ENCODE results near the gene SNRNP35.
"Not testable (repeated sequence)": the region's sequence is repeated elsewhere in the genome, so short reads cannot be mapped to it uniquely, and the experiment has no call there.

SNRNP35 gene

DNA sequence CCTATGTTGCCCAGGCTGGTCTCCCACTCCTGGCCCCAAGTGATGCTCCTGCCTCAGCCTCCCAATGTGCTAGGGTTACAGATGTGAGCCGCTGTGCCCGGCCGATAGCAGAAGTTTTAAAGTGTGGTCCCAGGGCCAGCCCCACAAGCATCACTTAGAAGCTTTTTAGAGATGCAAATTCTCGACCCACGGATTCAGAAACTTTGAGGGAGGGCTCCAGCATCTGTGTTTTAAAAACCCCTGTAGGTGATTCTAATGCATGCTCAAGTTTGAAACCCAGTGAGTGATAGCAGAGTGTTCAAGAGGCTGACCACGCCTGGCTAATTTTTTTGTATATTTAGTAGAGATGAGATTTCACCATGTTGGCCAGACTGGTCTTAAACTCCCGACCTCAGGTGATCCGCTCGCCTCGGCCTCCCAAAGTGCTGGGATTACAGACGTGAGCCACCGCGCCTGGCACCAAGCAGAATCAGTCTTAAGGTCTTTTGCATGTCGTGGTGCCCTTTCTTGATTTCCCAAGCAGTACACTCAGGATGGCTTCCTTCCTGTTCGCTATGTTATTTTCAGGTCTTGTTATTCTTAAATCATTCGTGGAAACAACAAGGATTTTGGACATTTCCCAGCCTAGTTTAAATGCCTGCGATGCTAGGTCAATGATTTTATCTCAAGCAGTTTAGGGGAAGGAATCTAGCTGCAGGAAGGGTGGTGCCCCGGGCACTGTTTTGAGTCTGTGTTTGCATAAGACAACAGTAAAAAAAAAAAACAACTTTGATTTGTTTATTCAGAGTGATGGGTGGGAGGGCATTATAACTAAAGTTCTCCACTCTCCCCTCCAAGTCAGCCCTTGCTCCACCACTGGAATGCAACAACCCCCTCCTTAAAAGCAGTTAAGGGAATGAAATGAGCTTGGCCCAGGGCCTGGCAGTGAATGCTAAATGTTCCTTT is 12.3 kb upstream of the SNRNP35 start:
- FAIRE-seq (no peak), DNase-seq (ENCODE audit: insufficient read length, low spot score) (no peak)
- TF ChIP-seq, protein P1, sequence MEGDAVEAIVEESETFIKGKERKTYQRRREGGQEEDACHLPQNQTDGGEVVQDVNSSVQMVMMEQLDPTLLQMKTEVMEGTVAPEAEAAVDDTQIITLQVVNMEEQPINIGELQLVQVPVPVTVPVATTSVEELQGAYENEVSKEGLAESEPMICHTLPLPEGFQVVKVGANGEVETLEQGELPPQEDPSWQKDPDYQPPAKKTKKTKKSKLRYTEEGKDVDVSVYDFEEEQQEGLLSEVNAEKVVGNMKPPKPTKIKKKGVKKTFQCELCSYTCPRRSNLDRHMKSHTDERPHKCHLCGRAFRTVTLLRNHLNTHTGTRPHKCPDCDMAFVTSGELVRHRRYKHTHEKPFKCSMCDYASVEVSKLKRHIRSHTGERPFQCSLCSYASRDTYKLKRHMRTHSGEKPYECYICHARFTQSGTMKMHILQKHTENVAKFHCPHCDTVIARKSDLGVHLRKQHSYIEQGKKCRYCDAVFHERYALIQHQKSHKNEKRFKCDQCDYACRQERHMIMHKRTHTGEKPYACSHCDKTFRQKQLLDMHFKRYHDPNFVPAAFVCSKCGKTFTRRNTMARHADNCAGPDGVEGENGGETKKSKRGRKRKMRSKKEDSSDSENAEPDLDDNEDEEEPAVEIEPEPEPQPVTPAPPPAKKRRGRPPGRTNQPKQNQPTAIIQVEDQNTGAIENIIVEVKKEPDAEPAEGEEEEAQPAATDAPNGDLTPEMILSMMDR (IDR thresholded peaks at IDR 0.05; ENCODE audit: insufficient read depth, missing control alignments), result no peak

DNA sequence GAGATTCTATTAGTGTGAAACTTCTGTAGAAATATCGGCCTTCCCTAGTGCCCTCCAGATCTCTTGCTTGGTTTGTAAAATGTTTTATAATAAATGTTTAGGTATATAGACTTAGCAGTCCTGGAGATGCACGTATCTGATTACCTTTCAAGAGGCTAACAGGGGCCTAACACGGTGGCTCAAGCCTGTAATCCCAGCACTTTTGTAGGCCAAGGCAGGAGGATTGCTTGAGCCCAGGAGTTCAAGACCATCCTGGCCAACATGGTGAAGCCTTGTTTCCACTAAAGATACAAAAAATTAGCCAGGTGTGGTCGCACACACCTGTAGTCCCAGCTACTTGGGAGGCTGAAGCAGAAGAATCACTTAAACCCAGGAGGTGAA is 11.6 kb upstream of the SNRNP35 start:
- FAIRE-seq (no peak), DNase-seq (ENCODE audit: insufficient read length, low spot score) (no peak)
- TF ChIP-seq, protein P1 (IDR thresholded peaks at IDR 0.05; ENCODE audit: insufficient read depth, missing control alignments), result no peak

DNA sequence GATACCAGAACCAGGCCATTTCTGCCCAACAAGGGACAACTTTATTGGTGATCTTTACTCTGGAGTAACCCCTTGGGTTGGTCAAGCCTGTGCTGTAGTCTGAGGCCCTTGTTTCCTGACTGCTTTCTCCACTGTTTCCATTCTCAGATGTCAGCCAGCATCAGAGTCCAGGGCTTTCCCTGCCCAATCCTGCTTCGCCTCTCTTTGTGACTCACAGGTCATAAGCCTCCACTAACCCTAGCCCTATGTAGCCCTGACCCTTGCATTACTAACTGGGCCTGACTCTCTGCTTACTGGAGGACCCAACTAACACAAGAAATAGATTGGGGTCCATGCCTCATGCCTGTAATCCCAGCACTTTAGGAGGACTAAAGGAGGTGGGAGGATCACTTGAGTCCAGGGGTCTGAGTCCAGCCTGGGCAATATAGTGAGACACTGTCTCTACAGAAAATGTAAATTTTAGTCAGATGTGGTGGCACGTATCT is 8.6 kb upstream of the SNRNP35 start:
- TF ChIP-seq, protein P1 (IDR thresholded peaks at IDR 0.05; ENCODE audit: insufficient read depth, missing control alignments), result no peak
- DNase-seq (ENCODE audit: insufficient read length, low spot score) (no peak), FAIRE-seq (no peak)

DNA sequence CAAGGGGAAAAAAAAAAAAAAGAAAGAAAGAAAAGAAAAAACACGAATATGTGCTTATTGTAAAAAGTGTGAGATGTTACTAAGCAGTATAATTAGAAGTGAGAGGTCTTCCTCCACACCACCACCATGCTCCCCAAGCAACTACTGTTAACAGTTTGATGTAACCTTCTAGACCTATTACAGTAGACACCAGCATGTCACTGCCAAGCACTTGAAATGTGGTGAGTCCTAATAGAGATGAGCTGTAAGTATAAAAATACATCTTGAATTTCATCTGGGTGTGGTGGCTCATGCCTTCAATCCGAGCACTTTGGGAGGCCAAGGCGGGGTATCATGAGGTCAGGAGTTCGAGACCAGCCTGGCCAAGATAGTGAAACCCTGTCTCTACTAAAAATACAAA is 8.1 kb upstream of the SNRNP35 start:
- TF ChIP-seq, protein P1 (IDR thresholded peaks at IDR 0.05; ENCODE audit: insufficient read depth, missing control alignments), result no peak
- DNase-seq (ENCODE audit: insufficient read length, low spot score) (no peak), FAIRE-seq (no peak)

DNA sequence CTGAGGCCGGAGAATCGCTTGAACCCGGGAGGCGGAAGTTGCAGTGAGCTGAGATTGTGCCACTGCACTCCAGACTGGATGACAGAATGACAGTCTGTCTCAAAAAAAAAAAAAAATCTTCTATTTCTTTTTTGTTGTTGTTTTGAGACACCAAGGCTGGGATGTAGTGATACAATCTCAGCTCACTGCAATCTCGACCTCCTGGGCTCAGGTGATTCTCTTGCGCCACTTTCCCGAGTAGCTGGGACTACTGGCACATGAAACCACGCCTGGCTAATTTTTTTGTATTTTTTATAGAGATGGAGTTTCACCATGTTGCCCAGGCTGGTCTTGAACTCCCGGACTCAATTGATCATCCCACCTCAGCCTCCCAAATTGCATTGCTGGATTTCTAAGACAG is 7.3 kb upstream of the SNRNP35 start:
- no peak for DNase-seq (ENCODE audit: insufficient read length, low spot score)
- TF ChIP-seq, protein P1 (IDR thresholded peaks at IDR 0.05; ENCODE audit: insufficient read depth, missing control alignments), result no peak
- FAIRE-seq, result no peak

DNA sequence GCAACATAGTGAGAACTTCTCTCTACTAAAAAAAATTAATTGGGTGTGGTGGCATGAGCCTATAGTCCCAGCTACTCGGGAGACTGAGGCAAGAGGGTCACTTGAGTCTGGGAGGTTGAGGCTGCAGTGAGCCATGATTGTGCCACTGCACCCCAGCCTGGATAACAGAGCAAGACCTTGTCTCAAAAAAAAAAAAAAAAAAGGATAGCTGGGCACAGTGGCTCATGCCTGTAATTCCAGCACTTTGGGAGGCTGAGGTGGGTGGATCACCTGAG is 5.7 kb upstream of the SNRNP35 start:
- FAIRE-seq; DNase-seq (ENCODE audit: insufficient read length, low spot score): not testable (repeated sequence)

DNA sequence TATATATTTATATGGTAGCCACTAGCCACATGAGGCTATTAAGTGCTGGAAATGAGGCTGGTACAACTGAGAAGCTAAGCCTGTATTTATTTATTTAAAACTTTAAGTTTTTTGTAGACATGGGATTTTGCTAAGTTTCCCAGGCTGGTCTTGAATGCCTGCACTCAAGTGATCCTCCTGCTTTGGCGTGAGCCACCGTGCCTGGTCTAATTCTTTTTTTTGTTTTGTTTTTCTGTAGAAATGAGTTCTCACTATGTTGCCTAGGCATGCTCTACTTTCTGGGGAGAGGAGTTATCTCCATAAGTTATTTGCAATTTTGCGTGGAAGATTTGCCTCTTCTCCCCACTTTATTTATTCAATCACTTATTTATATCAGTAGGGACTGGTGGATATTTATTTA is 4.8 kb upstream of the SNRNP35 start:
- FAIRE-seq, result no peak
- TF ChIP-seq, protein P1 (IDR thresholded peaks at IDR 0.05; ENCODE audit: insufficient read depth, missing control alignments), result no peak

DNA sequence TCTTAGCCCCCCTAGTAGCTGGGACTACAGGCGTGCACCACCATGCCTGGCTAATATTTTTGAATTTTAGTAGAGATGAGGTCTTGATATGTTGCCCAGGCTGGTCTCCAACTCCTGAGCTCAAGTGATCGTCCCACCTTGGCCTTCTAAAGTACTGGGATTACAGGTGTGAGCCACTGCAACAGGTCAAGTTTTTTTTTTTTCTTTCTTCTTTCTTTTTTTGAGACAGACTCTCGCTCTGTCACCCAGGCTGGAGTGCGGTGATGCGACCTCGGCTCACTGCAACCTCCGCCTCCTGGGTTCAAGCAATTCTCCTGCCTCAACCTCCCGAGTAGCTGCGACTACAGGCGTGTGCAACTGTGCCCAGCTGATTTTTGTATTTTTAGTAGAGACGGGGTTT is 5.2 kb downstream of the SNRNP35 start:
- not testable (repeated sequence) for FAIRE-seq; DNase-seq (ENCODE audit: insufficient read length, low spot score)

More for the DNA sequence above, 4.8 kb upstream of the SNRNP35 start:
- no peak for DNase-seq (ENCODE audit: insufficient read length, low spot score)

Data from D721Med (cell line).